Liver (tissue), 9 donors: Measurements from ENCODE around the gene FUBP3. TPM values are rescaled to one million over a fixed set of nuclear protein-coding genes. Genes with fewer than 3 reads are reported as not detected.

ENCODE experiments used
- DNase-seq: peaks from one replicate; pipeline ENCODE4 v3.0.0-alpha.2; 2017; ENCODE audit warnings: low spot score
- H3K27ac ChIP-seq, 2 donors: one replicate each; pipeline ENCODE4 v1.7.0; 2013; ENCODE audit warnings: inconsistent platforms in 2 of 2, low read length in 2 of 2, control low read depth in 1 of 2, low read depth in 1 of 2, mild to moderate bottlenecking in 1 of 2
- H3K27me3 ChIP-seq, 4 donors: one replicate each; pipeline versions ENCODE4 v1.6.1 to v1.7.0; 2013; ENCODE audit warnings: low read length in 3 of 4, inconsistent platforms in 1 of 4, mild to moderate bottlenecking in 1 of 4, moderate library complexity in 1 of 4; ENCODE audit not compliant: control insufficient read depth in 4 of 4, insufficient read depth in 4 of 4
- H3K36me3 ChIP-seq, 4 donors: one replicate each; pipeline versions ENCODE4 v1.6.1 to v1.7.0; 2013; ENCODE audit warnings: low read length in 3 of 4, mild to moderate bottlenecking in 3 of 4, low read depth in 1 of 4, moderate library complexity in 1 of 4; ENCODE audit not compliant: control insufficient read depth in 4 of 4, insufficient read depth in 3 of 4
- H3K4me1 ChIP-seq, 4 donors: one replicate each; pipeline versions ENCODE4 v1.6.1 to v1.7.0; 2013; ENCODE audit warnings: low read length in 3 of 4, mild to moderate bottlenecking in 3 of 4, moderate library complexity in 1 of 4; ENCODE audit not compliant: control insufficient read depth in 4 of 4, insufficient read depth in 4 of 4
- H3K4me3 ChIP-seq, 3 donors: one replicate each; pipeline versions ENCODE4 v1.6.1 to v1.7.0; 2013; ENCODE audit warnings: low read length in 3 of 3, control low read depth in 1 of 3, low read depth in 1 of 3, mild to moderate bottlenecking in 1 of 3
- H3K9ac ChIP-seq, 2 donors: one replicate each; pipeline ENCODE4 v1.7.0; 2013; ENCODE audit warnings: low read length in 2 of 2, mild to moderate bottlenecking in 2 of 2, moderate library complexity in 2 of 2, control low read depth in 1 of 2, low read depth in 1 of 2
- H3K9me3 ChIP-seq, 4 donors: one replicate each; pipeline versions ENCODE4 v1.6.1 to v1.7.0; 2013; ENCODE audit warnings: low read length in 3 of 4; ENCODE audit not compliant: control insufficient read depth in 4 of 4
- ATF3 ChIP-seq: IDR thresholded peaks from 2 replicates; pipeline ENCODE4 v1.6.1; 2016; ENCODE audit warnings: antibody characterized with exemption
- CTCF ChIP-seq: fragments of 150-350 bp; IDR thresholded peaks from 2 replicates; pipeline ENCODE4 v1.5.1; 2017; ENCODE audit warnings: improper control_type of control experiment, low read depth, low read length; ENCODE audit not compliant: missing input control
- EGR1 ChIP-seq, 2 donors: IDR thresholded peaks; 2 replicates each; pipeline ENCODE4 v1.6.1; 2016 to 2018; ENCODE audit warnings: antibody characterized with exemption in 2 of 2, low read depth in 2 of 2
- FOXA1 ChIP-seq: IDR thresholded peaks from 2 replicates; pipeline ENCODE4 v1.6.1; 2016; ENCODE audit warnings: antibody characterized with exemption
- GABPA ChIP-seq, 2 donors: IDR thresholded peaks in 1 of 2; conservative IDR thresholded peaks in 1 of 2; 2 replicates each; pipeline ENCODE4 v1.6.1; 2016; ENCODE audit warnings: antibody characterized with exemption in 2 of 2, mild to moderate bottlenecking in 1 of 2, moderate library complexity in 1 of 2
- HNF4A ChIP-seq, 2 donors: conservative IDR thresholded peaks; 2 replicates each; pipeline ENCODE4 v1.6.1; 2016; ENCODE audit warnings: antibody characterized with exemption in 2 of 2, mild to moderate bottlenecking in 2 of 2
- HNF4G ChIP-seq: IDR thresholded peaks from 2 replicates; pipeline ENCODE4 v1.6.1; 2016; ENCODE audit warnings: antibody characterized with exemption
- JUND ChIP-seq, 2 donors: IDR thresholded peaks; 2 replicates each; pipeline ENCODE4 v1.6.1; 2016; ENCODE audit warnings: antibody characterized with exemption in 2 of 2
- MAX ChIP-seq: IDR thresholded peaks from 2 replicates; pipeline ENCODE4 v1.6.1; 2016; ENCODE audit warnings: antibody characterized with exemption
- RAD21 ChIP-seq, 2 donors: IDR thresholded peaks; 2 replicates each; pipeline ENCODE4 v1.6.1; 2016; ENCODE audit warnings: antibody characterized with exemption in 2 of 2, mild to moderate bottlenecking in 2 of 2
- REST ChIP-seq: IDR thresholded peaks from 2 replicates; pipeline ENCODE4 v1.6.1; 2016; ENCODE audit warnings: antibody characterized with exemption, mild to moderate bottlenecking
- RXRA ChIP-seq, 2 donors: IDR thresholded peaks; 2 replicates each; pipeline ENCODE4 v1.6.1; 2017 to 2018; ENCODE audit warnings: antibody characterized with exemption in 2 of 2, mild to moderate bottlenecking in 1 of 2
- SP1 ChIP-seq: IDR thresholded peaks from 2 replicates; pipeline ENCODE4 v1.6.1; 2018; ENCODE audit warnings: antibody characterized with exemption, mild to moderate bottlenecking
- TAF1 ChIP-seq: conservative IDR thresholded peaks from 2 replicates; pipeline ENCODE4 v1.6.1; 2016; ENCODE audit warnings: antibody characterized with exemption, mild to moderate bottlenecking
- WGBS: extraction: QIAGEN DNeasy Blood & Tissue Kit; methylation state at CpG from one replicate; pipeline ENCODE4 v1.1.7; 2013; 5-methylcytosine and 5-hydroxymethylcytosine counted together
- polyA plus RNA-seq, 2 donors: library from polyadenylated mRNA; stranded (reverse) in 1 of 2; unstranded in 1 of 2; fragments of 200-250 nt in 1 of 2; fragments of >200 nt in 1 of 2; fragmentation: Nextera tagmentation in 1 of 2; extraction: Ambion mirVana in 1 of 2; gene quantifications; one replicate each; pipeline versions ENCODE4 v1.2.1 to v1.2.3, GENCODE V29; 2013 to 2015
- total RNA-seq, 2 donors: library from RNA; depleted of rRNA; stranded (reverse); fragments of >200 nt; gene quantifications; one replicate each; pipeline ENCODE4 v1.2.3, GENCODE V29; 2014
- donor health status: healthy.
- donor health status: healthy.
- donor health status: healthy.
- donor health status: healthy.
- donor health status: healthy.

The FUBP3 gene
- total and polyA plus RNA-seq, 4 donors = 16.1 to 39.0 (median 24.8) TPM

- Histone ChIP-seq H3K27me3 (no peaks in the 10 kb centered on the region), H3K27ac (no peak overlapping the region), H3K4me1 (no peaks in the 10 kb centered on the region), H3K9ac (no peak overlapping the region), H3K4me3 (no peak overlapping the region), H3K36me3 (peaks cover 12 to 64% (median 34%) of the 10 kb centered on the region in 4 donors), H3K9me3 (no peaks in the 10 kb centered on the region)
- DNase-seq = no peak
- TF ChIP-seq TAF1 = no peak
- no peak for TF ChIP-seq JUND (IDR thresholded peaks at IDR 0.05)
- no peak for TF ChIP-seq RAD21 (IDR thresholded peaks at IDR 0.05)
- TF ChIP-seq CTCF = no peak
- no peak for TF ChIP-seq EGR1 (IDR thresholded peaks at IDR 0.05; ENCODE audit: low read depth in 2 of 2)
- TF ChIP-seq GABPA (IDR thresholded peaks at IDR 0.05 in 1 of 2, conservative IDR thresholded peaks at IDR 0.05 in 1 of 2) = no peak
- no peak for TF ChIP-seq RXRA (IDR thresholded peaks at IDR 0.05)
- 92% methylated on average over 9 of the region's 9 CpGs for WGBS
Observed at GRCh38 chr9:130636648-130637020, 57.3 kb downstream of the FUBP3 start.

- H3K4me3 ChIP-seq = no peak overlapping the region
- H3K27ac ChIP-seq = no peak overlapping the region
- H3K4me1 ChIP-seq = no peaks in the 10 kb centered on the region
- H3K27me3 ChIP-seq = no peaks in the 10 kb centered on the region
- no peak overlapping the region for H3K9ac ChIP-seq
- no peaks in the 10 kb centered on the region for H3K9me3 ChIP-seq
- peaks cover 9 to 45% (median 24%) of the 10 kb centered on the region in 4 donors for H3K36me3 ChIP-seq
- DNase-seq = no peak
- TF ChIP-seq SP1 (no peak), RAD21 (IDR thresholded peaks at IDR 0.05) (no peak), HNF4G (no peak), HNF4A (conservative IDR thresholded peaks at IDR 0.05) (no peak), FOXA1 (no peak), JUND (IDR thresholded peaks at IDR 0.05) (no peak), REST (no peak), CTCF (no peak), RXRA (IDR thresholded peaks at IDR 0.05) (no peak), GABPA (IDR thresholded peaks at IDR 0.05 in 1 of 2, conservative IDR thresholded peaks at IDR 0.05 in 1 of 2) (no peak), TAF1 (no peak), ATF3 (no peak), MAX (no peak)
- WGBS = 90% methylated on average over 37 of the region's 37 CpGs
Observed at GRCh38 chr9:130638284-130639123, 59.1 kb downstream of the FUBP3 start.
